Epithelial cell of prostate (primary cell): Measurements from ENCODE around the gene NAT10.

Source experiments
- DNase-seq: peaks from one replicate; pipeline ENCODE4 v3.0.0-alpha.2; 2011; ENCODE audit warnings: low read depth, low spot score
- H3K27ac ChIP-seq: fragments of 450-650 bp; 2 replicates; pipeline ENCODE4 v1.5.1; 2017; ENCODE audit warnings: mild to moderate bottlenecking

NAT10 gene

DNA sequence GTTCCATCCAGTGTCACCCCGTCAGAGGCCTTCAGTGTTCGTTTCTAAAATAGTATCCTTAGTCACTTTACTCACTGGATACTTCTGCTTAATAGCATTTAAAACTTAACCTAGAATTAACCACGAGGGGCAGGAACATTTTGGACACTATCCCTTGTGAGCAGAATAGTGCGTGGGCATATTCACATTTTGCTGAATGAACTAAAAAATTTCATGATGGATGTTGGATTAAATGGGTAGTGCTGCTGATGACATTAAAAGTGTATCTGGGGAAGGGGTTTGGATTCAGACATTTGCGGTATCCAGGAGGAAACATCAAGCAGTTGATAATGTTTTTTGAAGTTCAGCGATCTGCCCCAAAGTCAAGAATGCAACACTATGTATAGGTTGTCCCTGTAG lies 750 bp upstream of the NAT10 start:
- no peak for DNase-seq
- peak overlapping the region; percentile 86 for H3K27ac ChIP-seq

- no peak for DNase-seq
- H3K27ac ChIP-seq = peak overlapping the region; percentile 86
These were observed 602 bp downstream of the NAT10 start for GRCh38 chr11:34105957-34106504.

DNA sequence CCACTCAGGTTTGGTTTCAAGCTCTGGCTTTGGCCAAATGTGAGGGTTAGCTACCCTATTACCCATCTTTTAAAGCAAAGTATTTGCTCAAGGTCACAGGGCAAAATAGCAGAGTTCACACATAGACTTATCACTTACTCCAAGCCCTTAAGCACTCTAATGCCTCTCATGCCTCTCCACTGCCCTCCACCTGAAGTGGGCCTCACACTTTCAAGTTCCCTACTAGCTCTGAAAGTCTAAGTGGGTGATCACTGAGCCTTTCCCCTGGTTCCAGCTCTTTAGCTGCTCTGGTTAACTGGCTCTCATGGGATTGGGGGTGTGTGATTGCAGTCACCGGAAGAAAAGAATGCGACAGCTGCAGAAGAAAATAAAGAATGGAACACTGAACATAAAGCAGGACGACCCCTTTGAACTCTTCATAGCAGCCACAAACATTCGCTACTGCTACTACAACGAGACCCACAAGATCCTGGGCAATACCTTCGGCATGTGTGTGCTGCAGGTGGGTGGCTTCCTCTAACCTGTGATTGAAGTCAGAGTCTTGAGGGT lies 6.4 kb downstream of the NAT10 start:
- no peak for DNase-seq
- no peak overlapping the region for H3K27ac ChIP-seq

DNA sequence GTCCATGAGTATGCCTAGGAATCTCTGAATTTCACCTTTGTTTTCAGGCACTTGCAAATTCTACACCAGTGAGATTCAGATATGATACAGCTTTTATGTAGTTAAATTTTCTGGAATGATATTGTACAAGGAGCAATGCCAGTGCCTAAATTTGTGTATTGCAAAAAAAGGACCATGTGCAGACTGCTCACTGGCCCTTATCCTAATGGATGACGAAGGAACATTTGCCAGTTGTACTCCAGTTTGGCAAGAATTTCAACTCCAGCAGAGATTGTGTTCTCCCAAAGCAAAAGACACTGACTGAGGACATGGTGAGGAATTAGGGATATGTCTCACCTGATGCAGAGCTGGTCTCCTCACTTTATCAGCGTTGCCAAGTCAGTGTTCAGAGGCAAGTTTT lies 8.6 kb downstream of the NAT10 start:
- H3K27ac ChIP-seq = no peak overlapping the region
- DNase-seq = no peak

- H3K27ac ChIP-seq = no peak overlapping the region
- no peak for DNase-seq
These were observed 9.0 kb downstream of the NAT10 start for GRCh38 chr11:34114471-34114870.

DNA sequence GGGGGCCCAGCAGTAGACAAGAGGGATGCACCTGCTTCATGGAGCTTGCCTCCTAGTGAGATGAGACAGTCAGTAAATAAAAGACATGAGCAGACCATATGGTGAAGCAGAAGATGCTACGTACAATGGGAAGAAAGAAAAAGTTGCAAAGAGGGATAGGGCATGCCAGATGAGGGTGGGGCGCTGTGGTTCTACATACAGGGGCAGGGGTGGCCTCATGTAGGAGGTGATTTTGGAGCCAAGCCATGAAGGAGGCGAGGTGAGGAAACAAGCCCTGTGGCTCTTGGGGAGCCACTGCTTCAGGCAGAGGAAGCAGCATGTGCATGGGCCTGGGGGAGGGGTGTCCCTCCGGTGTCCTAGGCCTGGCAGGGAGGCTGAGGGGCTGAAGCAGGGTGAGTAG lies 15.2 kb downstream of the NAT10 start:
- no peak overlapping the region for H3K27ac ChIP-seq
- no peak for DNase-seq

- DNase-seq = no peak
These were observed 19.6 kb downstream of the NAT10 start for GRCh38 chr11:34124885-34125668.

GRCh38 chr11:34126959-34127848 lies 21.8 kb downstream of the NAT10 start:
- H3K27ac ChIP-seq = peak overlapping the region; percentile 49

More at GRCh38 chr11:34124885-34125668, 19.6 kb downstream of the NAT10 start:
- H3K27ac ChIP-seq = no peak overlapping the region

DNA sequence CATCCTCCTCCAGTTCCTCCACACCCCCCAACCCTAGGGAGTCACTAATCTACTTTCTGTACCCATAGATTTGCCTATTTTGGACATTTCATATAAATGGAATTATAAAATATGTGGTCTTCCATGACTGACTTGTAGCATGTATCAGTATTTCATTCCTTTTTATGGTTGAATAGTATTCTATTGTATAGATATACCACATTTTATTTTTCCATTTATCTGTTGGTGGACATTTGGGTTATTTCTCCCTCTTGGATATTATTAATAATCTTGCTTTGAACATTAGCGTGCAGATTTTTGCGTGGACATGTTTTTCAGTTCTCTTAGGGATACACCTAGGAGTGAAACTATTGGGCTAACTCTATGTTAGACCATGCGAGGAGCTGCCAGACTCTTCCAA lies 23.4 kb downstream of the NAT10 start:
- H3K27ac ChIP-seq = no peak overlapping the region
- no peak for DNase-seq

More at GRCh38 chr11:34126959-34127848, 21.8 kb downstream of the NAT10 start:
- no peak for DNase-seq

DNA sequence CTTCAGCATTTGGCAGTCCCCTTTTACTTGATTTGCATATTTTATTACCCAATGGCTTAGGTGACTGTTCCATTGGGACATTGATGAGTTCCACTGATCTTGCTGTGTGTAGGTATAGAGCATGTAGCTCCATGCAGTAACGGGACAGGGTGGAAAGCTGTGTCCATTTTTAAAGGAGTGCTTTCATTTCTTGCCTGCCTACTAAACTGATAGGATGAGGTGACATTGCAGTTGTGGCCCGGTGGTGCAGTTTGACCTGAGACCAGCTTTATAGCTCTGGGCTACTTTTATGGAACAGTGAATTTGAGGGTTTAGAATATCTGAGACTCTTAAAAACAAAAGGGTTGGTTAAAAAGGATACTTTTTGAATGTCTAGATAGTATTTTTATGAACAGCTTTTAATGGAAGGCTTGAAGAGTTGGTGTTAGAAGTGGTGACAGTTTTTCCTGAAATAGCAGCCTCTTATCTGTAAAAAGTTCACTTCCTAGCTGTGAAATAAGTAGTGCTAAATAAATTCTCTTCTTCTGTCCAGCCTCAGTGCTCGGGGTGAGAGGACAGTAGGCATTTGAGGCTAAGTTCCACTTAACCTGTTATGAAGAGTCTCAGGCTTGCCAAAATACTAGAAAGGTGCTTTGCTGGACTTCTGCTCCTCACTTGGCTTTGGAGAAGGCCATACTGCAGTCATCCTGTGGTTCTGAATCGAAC lies 27.0 kb downstream of the NAT10 start:
- no peak for DNase-seq
- H3K27ac ChIP-seq = no peak overlapping the region

DNA sequence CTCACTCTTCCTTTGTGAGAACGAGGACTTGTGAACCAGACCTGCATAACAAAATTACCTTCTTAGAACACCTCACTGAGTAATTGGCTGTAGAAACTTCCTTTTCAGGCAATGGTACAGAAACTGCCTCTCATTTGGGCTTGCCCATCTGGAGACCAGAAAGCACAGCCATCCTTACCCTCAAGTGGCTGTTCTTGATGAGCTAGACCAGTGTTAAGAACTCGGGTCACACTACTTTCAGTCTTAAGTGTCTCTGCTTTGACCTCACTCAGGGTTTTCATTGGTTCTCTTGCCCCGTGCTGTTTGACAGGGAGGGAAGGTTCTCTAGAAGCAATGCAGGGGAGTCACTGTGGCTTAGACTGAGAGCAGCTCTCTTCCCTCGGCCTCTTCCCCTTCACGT lies 29.3 kb downstream of the NAT10 start:
- no peak for DNase-seq
- H3K27ac ChIP-seq = no peak overlapping the region

DNA sequence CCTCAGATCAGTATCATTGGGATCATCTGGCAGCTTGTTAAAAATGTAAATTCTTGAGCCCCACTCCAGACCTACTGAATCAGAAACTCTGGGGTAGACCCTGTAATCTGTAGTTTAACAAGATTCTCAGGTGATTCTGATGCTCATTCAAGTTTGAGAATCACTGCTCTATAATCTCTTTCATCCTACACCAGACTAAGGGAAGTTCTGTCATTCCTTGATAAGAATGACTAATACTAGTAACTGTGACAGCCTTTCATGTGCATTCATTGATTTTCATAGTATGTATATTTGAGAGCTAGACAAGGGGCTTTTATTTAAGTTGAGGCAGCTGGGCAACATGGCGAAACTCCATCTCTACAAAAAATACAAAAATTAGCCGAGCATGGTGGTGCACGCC lies 30.0 kb downstream of the NAT10 start:
- DNase-seq = no peak
- H3K27ac ChIP-seq = no peak overlapping the region

GRCh38 chr11:34136420-34136819 lies 31.0 kb downstream of the NAT10 start:
- DNase-seq = no peak
- H3K27ac ChIP-seq = no peak overlapping the region

- H3K27ac ChIP-seq = no peak overlapping the region
- no peak for DNase-seq
These were observed 33.9 kb downstream of the NAT10 start for GRCh38 chr11:34139346-34139745.

DNA sequence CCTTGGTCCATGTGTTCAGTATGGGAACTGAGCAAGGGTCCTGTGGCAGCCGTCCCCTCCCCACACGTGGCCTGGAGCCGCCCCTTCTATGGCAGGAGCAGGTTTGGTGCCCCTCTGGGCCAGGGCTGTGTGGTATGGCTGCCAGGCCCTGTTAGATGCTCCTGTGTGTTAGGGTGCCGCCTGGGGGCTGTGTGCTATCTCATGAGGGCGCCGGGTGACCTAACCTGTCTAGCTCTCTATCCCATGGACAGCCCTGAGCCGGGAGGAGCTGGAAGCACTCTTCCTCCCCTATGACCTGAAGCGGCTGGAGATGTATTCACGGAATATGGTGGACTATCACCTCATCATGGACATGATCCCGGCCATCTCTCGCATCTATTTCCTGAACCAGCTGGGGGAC lies 34.7 kb downstream of the NAT10 start:
- DNase-seq = no peak
- H3K27ac ChIP-seq = no peak overlapping the region

GRCh38 chr11:34143048-34143447 lies 37.6 kb downstream of the NAT10 start:
- DNase-seq = no peak
- H3K27ac ChIP-seq = no peak overlapping the region

- H3K27ac ChIP-seq = no peak overlapping the region
- DNase-seq = no peak
These were observed 39.6 kb downstream of the NAT10 start for GRCh38 chr11:34145073-34145472.

GRCh38 chr11:34145847-34146381 lies 40.5 kb downstream of the NAT10 start:
- no peak for DNase-seq
- no peak overlapping the region for H3K27ac ChIP-seq

DNA sequence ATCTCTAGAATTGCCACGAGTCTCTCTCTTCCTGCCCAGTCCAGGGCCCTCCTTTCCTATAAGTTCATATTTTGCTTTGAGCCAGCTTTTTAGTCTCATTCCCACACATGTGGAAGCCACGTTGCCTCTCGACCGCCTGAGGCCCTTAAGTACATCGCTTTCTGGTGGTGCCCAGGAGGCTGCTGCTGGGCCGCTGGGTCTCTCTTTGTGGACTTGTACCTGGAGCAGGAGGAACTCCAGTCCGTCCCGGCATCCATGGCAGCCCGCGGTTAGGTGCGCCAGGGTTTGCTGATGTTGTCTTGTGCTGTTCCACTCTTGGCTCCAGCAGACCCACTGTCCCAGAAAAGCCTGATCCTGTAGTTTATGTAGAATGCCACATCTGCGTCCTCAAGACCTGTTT lies 41.0 kb downstream of the NAT10 start:
- no peak overlapping the region for H3K27ac ChIP-seq
- DNase-seq = no peak

- no peak for DNase-seq
- H3K27ac ChIP-seq = no peak overlapping the region
These were observed 41.4 kb downstream of the NAT10 start for GRCh38 chr11:34146866-34147265.
